AG04450 (cell line): ENCODE data around the gene TNS3. TPM values are rescaled to one million over a fixed set of nuclear protein-coding genes. Genes with fewer than 3 reads are reported as not detected.
A peak's percentile ranks its signal among the peaks of the same experiment; 100 is the strongest.

Source experiments
- CTCF ChIA-PET: fragments of 300-600, 350-600 bp; formaldehyde crosslinking; extraction: SDS; loops from one replicate; lab custom pipeline; 2022; ENCODE audit warnings: antibody characterized with exemption, inconsistent platforms; lab: Charles Lee
- POLR2A ChIA-PET: fragments of 350-600 bp; formaldehyde crosslinking; extraction: SDS; loops from one replicate; lab custom pipeline; 2021; ENCODE audit warnings: antibody characterized with exemption, inconsistent platforms; lab: Yijun Ruan, JAX
- DNase-seq: peaks from one replicate; pipeline ENCODE4 v3.0.0-alpha.2; 2011; ENCODE audit warnings: low read depth, low spot score
- H3K27ac ChIP-seq: one replicate; pipeline ENCODE4 v1.5.1; 2012; ENCODE audit warnings: low read depth, low read length, control low read depth
- H3K27me3 ChIP-seq: one replicate; pipeline ENCODE4 v1.6.0; 2012; ENCODE audit warnings: low read length; ENCODE audit not compliant: control insufficient read depth, insufficient read depth
- H3K4me3 ChIP-seq: 2 replicates; pipeline ENCODE4 v1.5.1; 2011; ENCODE audit warnings: mild to moderate bottlenecking, low read depth, low read length, control low read depth
- H3K9me3 ChIP-seq: 2 replicates; pipeline ENCODE4 v1.5.1; 2012; ENCODE audit warnings: low read length; ENCODE audit not compliant: control insufficient read depth, insufficient read depth
- CTCF ChIP-seq: IDR thresholded peaks from 2 replicates; pipeline ENCODE4 v1.5.1; 2011; ENCODE audit warnings: low read depth, low read length, control low read depth, inconsistent platforms
- polyA plus RNA-seq: library from polyadenylated mRNA; depleted of rRNA; stranded (reverse); fragments of >200 nt; gene quantifications from 2 replicates; pipeline ENCODE4 v1.2.3, GENCODE V29; 2011

The TNS3 gene
- polyA plus RNA-seq, 1 experiment: 131 TPM

- POLR2A ChIA-PET: interaction anchor here (0.5 to 2.2 kb wide), 7 partner anchors 9 to 120 kb away, joined by 3 to 8 read pairs (median 3); no protein-coding TSS in a partner anchor
Observed at GRCh38 chr7:47571331-47572093, 10.4 kb downstream of the TNS3 start.

GRCh38 chr7:47570649-47571050 is 11.3 kb downstream of the TNS3 start:
- H3K27me3 ChIP-seq: no peaks in the 10 kb centered on the region
- CTCF ChIA-PET: interaction anchor here (1.2 to 2.0 kb wide), 4 partner anchors 135 to 304 kb away, joined by 4 to 8 read pairs (median 4); no protein-coding TSS in a partner anchor
- TF ChIP-seq CTCF: no peak
- no peaks in the 10 kb centered on the region; the same call in 1 of the 2 replicates for H3K9me3 ChIP-seq
- no peak for DNase-seq
- H3K27ac ChIP-seq: peak overlapping the region; percentile 88
- no peak overlapping the region for H3K4me3 ChIP-seq
- POLR2A ChIA-PET: interaction anchor here (1.0 to 2.2 kb wide), 3 partner anchors 10 to 53 kb away, joined by 3 to 8 read pairs (median 4); no protein-coding TSS in a partner anchor

More at GRCh38 chr7:47571331-47572093, 10.4 kb downstream of the TNS3 start:
- Histone ChIP-seq H3K9me3 (no peaks in the 10 kb centered on the region; the same call in 1 of the 2 replicates), H3K27ac (peak overlapping the region; percentile 88), H3K4me3 (peak overlapping the region; percentile 20), H3K27me3 (no peaks in the 10 kb centered on the region)
- TF ChIP-seq CTCF: peak; percentile 16; the same call in 1 of the 2 replicates
- DNase-seq: peak; percentile 67
- CTCF ChIA-PET: interaction anchor here (1.2 to 2.0 kb wide), 4 partner anchors 135 to 305 kb away, joined by 4 to 8 read pairs (median 4); no protein-coding TSS in a partner anchor

GRCh38 chr7:47568547-47568946 is 13.4 kb downstream of the TNS3 start:
- no peak for DNase-seq
- Histone ChIP-seq H3K27ac (no peak overlapping the region), H3K4me3 (no peak overlapping the region), H3K9me3 (no peaks in the 10 kb centered on the region; the same call in 1 of the 2 replicates), H3K27me3 (no peaks in the 10 kb centered on the region)
- POLR2A ChIA-PET: interaction anchor here (0.6 kb wide), 1 partner anchor 228 kb away, joined by 5 read pairs; no protein-coding TSS in a partner anchor
- CTCF ChIA-PET: no interaction called here
- TF ChIP-seq CTCF: no peak

DNA sequence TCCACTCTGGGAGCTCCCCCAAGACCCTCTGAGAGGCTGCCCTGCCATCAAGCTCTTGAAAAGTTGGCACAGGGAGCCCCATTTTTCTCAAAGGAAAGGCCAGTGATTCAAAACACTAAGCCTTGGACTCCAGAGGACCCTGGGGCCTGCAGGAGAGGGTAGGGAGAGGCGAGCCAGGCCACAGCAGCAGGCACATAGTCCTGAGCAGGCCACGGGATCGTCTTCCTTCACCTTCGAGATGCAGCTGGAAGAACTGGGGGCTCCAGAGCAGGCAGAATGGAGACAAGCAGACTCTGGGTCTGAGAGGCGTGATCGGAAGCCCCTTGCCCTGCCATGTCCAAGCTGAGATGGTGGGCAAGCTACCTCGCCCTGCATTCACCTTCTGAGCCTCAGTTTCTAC is 13.9 kb downstream of the TNS3 start:
- Histone ChIP-seq H3K9me3 (no peaks in the 10 kb centered on the region; the same call in 1 of the 2 replicates), H3K4me3 (no peak overlapping the region), H3K27me3 (no peaks in the 10 kb centered on the region), H3K27ac (no peak overlapping the region)
- no peak for DNase-seq
- ChIA-PET POLR2A (interaction anchor here (0.6 kb wide), 1 partner anchor 229 kb away, joined by 5 read pairs; no protein-coding TSS in a partner anchor), CTCF (interaction anchor here (0.5 kb wide), 1 partner anchor 1695 kb away, joined by 3 read pairs; no protein-coding TSS in a partner anchor)
- TF ChIP-seq CTCF: no peak
